GM21737 (cell line): ENCODE measurements around the gene NDC1.

Experiments
- ATAC-seq: cut with Tn5 transposase; IDR thresholded peaks from one replicate; pipeline ENCODE4 v1.9.1; 2021; ENCODE audit warnings: mild to moderate bottlenecking, moderate library complexity; ENCODE audit not compliant: unreplicated experiment

Gene NDC1

GRCh38 chr1:53733447-53733931 lies 104.6 kb downstream of the NDC1 start:
- no peak for ATAC-seq

DNA sequence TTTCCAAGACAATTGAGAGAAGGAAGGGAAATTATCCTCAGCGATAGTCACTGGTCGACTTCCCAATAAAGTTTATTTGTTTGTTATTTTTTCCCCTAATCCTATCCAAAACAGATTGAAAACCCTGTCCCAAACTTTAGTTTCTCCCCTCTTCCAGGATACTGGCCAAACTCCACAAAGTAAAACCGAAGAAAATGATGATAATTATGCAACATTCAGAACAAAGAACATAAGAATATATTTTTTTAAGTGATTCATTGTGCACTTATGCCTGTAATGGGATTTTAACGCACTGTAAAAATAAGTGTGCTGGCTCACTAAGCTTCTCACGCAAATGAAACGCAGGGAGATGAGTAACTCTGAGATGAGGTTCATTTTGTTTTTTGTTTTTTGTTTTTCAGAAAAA lies 105.2 kb downstream of the NDC1 start:
- no peak for ATAC-seq

GRCh38 chr1:53732409-53732808 lies 105.7 kb downstream of the NDC1 start:
- no peak for ATAC-seq

- ATAC-seq, result no peak
Measured at GRCh38 chr1:53731779-53732305, 106.3 kb downstream of the NDC1 start.

- ATAC-seq, result no peak
Measured at GRCh38 chr1:53731043-53731600, 107.0 kb downstream of the NDC1 start.

GRCh38 chr1:53730224-53730865 lies 107.8 kb downstream of the NDC1 start:
- no peak for ATAC-seq

GRCh38 chr1:53729456-53730223 lies 108.5 kb downstream of the NDC1 start:
- no peak for ATAC-seq

- ATAC-seq, result no peak
Measured at GRCh38 chr1:53728702-53729455, 109.2 kb downstream of the NDC1 start.

DNA sequence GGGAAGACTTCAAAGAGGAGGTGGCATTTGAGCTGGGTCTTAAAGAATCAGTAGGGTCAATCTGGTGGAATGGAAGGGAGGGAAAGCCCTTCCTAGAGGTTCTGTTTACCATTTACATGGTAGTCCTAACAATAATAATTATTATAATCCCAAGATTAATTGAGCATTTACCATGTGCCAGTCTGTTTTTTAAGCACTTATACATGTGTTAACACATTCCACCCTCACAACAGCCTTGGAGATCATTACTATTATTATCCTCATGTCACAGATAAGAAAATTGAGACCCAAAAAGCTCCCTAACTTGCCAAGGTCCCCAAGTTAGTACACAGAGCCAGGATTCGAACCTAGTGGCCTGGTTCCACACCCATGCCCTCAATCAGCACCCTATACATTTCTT lies 109.9 kb downstream of the NDC1 start:
- no peak for ATAC-seq

- ATAC-seq, result no peak
Measured at GRCh38 chr1:53727461-53728092, 110.5 kb downstream of the NDC1 start.

DNA sequence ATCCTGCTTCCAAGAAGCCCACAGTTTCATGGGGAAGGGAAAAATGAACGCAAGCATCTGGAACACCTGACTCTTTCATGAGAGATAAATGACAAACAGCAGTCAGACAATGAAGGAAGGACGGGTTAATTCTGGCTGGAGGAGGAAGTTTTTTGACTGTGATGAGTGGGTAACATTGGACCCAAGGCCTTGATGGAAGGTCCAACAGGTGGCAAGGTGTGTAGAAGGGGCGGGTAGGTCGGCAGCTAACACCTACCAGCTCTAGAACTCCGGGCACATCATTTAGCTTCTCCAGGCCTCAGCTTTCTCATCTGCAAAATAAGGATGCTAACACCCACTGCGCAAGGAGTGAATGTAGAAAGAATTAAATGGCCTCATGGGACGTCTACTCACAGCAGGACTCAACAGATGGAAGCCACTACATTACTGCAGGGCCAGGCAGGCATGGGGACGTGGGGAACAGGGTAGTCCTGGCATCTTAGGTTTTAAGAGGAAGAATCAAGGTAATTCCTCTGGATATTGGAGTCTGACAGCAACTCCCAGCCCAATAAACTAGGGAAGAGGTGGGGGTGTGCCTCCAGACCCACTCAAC lies 112.0 kb downstream of the NDC1 start:
- ATAC-seq, result no peak

DNA sequence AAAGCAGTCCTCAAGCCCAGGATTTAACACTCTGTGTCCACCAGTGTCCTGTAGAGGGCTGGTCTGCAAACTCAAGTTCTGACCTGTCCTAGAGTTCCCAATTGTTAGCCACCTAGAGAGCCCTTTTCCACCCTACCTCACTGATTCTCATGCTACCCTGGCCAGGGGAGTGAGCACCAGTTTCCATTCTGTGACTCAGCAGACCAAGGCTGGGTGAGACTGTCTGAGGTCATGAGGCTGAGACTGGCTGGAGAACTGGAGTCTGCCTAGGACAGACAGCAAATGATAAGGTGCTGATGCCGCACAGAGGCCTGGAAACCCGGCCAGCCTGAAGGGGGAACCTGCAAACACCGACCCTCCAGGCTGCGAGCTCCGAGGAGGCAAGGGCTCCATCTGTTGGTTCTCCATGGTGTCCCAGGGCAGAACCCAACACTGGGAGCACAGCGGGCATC lies 112.8 kb downstream of the NDC1 start:
- ATAC-seq, result no peak

DNA sequence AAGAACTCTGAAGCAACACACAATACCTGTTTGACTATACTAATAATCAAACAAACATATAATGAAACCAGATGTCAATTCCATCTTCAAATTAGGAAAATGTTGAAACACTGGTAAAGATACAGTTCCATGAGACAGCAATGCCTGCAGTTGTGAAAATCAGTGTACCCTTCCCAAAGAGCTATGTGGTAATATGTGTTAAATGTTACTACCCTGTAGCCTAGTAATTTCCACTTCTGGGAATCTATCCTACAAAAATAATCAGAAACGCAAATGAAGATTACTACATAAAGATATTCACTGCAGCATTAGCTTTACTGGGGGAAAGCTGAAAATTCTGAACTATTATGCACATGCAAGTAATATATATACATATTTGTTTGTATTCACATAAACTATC lies 116.1 kb downstream of the NDC1 start:
- ATAC-seq, result no peak

GRCh38 chr1:53721088-53721487 lies 117.0 kb downstream of the NDC1 start:
- ATAC-seq, result no peak

GRCh38 chr1:53719469-53719868 lies 118.6 kb downstream of the NDC1 start:
- ATAC-seq, result no peak

- ATAC-seq, result no peak
Measured at GRCh38 chr1:53718443-53718842, 119.7 kb downstream of the NDC1 start.

DNA sequence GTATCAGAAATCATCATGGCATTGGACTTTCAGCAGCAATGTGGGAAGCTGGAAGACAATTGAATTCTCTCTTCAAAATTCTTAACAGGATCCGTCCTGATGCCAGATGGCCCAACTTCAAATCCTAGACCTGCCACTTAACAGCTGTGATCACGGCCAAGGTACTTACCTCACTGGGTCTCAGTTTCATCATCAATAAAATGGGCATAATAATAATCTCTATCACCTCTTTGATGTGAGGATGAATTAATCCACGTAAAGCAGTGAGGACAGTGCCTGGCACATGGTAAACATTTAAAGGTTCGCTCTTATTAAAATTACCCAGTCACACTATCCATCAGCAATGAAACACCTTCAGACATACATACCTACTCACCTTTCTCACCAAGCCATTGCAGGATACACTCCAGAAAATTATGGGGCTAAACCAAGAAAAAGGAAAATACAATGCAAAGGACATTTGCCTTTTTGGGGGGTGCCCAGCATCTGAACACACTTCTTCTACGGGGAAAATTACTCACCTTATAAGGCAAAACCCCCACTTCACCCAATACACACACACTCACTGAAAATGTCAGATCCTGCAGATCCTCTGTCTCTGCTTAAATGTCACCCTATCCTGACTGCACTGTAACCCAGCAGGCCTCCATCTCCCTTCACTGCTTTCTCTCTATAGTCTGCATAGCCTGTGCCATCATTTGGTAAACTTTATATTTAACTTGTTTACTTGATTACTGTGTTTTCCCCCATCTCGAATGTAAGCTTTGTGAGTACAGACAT lies 120.9 kb downstream of the NDC1 start:
- no peak for ATAC-seq

DNA sequence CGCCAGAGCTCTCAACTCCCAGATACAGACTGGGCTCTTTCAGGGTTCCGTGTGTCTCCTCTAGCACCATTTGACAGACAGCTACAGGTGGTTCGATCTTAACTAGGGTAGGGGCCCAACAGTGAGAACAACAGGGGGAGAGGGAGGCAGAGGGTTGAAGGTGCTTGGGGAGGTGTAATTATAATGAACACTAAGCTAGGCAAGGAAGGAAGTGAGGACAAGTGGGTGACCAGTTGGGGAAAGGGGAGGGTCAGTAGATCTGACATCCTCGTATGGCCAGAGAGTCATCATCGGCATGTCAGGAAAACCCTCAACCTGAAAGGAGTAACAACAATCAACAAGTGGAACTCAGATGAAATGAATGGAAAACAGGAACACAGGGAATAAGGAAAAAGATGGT lies 121.9 kb downstream of the NDC1 start:
- no peak for ATAC-seq

GRCh38 chr1:53715478-53715877 lies 122.6 kb downstream of the NDC1 start:
- no peak for ATAC-seq
